Measurements from ENCODE around the gene MISP.

DNA sequence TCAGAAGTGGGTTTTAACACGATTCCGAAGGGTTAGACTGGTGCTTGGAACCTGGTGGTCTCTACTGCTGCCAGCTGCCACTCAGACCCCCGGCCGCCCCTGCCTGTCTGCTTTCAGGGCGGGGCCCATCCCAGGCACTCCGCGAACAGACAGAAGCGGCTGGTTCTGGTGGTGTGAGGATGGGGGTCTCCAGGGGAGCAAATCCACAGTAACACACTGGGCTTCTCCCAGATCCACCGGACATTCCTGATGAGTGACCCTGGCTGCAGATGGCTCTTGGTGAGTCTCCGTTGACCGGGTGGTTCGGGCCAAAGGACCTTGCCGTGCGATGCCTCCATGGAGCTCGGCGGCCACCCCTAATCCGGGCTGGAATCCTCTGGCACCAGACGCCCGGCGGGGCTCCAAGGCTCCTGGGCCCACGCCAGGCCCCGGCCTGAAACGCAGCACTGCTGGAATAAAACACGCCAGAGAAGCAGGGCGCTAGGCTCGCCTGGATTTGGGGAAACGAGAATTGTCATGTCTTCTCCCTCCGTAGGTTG is 44.2 kb downstream of the MISP start:
- TF ChIP-seq, protein P1, sequence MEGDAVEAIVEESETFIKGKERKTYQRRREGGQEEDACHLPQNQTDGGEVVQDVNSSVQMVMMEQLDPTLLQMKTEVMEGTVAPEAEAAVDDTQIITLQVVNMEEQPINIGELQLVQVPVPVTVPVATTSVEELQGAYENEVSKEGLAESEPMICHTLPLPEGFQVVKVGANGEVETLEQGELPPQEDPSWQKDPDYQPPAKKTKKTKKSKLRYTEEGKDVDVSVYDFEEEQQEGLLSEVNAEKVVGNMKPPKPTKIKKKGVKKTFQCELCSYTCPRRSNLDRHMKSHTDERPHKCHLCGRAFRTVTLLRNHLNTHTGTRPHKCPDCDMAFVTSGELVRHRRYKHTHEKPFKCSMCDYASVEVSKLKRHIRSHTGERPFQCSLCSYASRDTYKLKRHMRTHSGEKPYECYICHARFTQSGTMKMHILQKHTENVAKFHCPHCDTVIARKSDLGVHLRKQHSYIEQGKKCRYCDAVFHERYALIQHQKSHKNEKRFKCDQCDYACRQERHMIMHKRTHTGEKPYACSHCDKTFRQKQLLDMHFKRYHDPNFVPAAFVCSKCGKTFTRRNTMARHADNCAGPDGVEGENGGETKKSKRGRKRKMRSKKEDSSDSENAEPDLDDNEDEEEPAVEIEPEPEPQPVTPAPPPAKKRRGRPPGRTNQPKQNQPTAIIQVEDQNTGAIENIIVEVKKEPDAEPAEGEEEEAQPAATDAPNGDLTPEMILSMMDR (IDR thresholded peaks at IDR 0.05) = no peak
- no peak for TF ChIP-seq POLR2AphosphoS5 (IDR thresholded peaks at IDR 0.05; ENCODE audit: insufficient read depth in 1 of 2, low read depth in 1 of 2)

All from vagina (tissue), 2 donors.